ENCODE measurements around the gene DFFB.

The DFFB gene

GRCh38 chr1:3891329-3891865 lies 34.1 kb downstream of the DFFB start:
- TF ChIP-seq ZNF274 (IDR thresholded peaks at IDR 0.05; ENCODE audit: low read depth, low read length), result no peak
- H3K4me3 ChIP-seq (ENCODE audit: low read length), result no peak overlapping the region

- TF ChIP-seq ZNF274 (IDR thresholded peaks at IDR 0.05; ENCODE audit: low read depth, low read length), result no peak
- no peak overlapping the region for H3K4me3 ChIP-seq (ENCODE audit: low read length)
These were observed 35.5 kb downstream of the DFFB start for GRCh38 chr1:3892748-3893147.

- no peak overlapping the region for H3K4me3 ChIP-seq (ENCODE audit: low read length)
- TF ChIP-seq ZNF274 (IDR thresholded peaks at IDR 0.05; ENCODE audit: low read depth, low read length), result no peak
These were observed 35.9 kb downstream of the DFFB start for GRCh38 chr1:3893190-3893589.

DNA sequence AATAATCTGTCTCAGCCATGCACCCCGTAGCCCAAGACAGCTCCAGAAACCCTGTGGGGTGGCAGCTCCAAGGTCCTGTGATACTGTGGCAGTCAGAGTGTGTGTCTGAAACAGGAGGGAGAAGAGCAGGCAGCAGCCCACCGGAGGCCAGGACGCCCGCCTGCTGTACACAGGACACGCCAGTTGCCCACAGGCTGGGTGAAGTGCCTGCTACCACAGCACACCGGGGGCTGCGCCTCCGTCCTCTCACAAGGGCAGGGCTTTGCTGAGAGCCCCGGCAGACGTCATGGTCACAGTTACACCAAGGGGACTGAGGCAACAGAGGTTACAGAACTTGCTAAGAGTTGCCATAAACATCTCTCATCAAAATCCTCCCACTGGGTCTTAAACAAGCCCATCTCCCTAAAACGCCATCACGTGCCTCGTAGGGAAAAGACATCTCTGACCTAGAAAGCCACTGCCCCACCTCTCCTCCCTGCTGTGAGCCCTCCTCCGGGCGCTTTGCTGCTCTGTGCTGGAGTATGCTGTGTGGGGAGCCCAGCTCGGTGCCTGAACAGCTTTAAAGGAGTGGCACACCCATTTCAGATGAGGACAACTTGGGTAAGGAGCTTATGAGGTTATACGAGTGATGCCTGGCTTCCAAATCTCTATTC lies 37.5 kb downstream of the DFFB start:
- H3K4me3 ChIP-seq (ENCODE audit: low read length), result no peak overlapping the region
- no peak for TF ChIP-seq ZNF274 (IDR thresholded peaks at IDR 0.05; ENCODE audit: low read depth, low read length)

DNA sequence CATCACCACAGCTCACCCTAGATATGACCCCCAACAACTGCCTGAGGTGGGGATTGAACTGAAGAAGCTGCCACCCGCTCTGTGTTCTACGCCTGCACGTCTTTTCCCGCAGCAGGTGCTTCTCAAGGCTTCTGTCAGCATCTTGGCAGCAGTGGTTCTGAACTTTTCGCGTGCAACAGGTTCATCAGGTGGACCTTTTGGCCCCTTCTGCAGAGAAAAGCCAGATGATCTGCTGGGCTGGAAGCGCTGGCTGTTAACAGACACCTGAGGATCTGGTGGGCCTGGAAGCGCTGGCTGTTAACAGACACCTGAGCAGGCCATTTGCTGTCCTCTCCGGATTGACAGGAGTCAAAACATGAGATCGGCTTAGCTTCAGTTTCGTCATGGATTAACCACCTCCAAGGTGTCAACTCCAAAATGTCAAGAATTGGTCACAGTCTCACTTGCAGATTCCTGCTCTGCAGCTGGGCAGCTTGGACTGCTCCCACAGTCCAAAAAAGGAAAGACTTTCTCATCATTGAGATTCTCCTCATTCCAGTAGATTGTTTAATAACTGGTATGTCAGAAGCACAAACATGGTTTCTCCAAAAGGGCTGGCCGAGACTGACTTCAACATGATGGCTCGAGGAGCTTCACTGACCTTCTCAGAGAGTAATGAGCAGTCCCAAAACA lies 38.1 kb downstream of the DFFB start:
- H3K4me3 ChIP-seq (ENCODE audit: low read length), result no peak overlapping the region
- TF ChIP-seq ZNF274 (IDR thresholded peaks at IDR 0.05; ENCODE audit: low read depth, low read length), result no peak

DNA sequence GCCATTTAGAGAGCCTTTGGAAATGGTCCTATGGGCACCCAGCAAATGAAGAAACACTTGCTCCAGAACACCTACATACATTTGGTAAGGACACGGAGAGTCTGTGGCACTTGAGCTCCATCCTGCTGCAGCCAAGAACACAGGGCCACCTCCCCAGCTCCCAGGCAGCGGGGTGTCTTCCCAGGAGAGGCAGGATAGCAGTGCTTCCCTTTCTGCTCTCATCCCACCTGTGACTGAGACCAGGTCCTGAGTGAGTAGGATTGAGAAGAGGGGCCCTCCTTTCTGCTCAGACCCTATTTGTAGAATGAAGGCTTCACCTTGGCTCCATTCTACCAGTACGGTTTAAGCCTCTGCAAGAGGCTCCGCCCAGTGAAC lies 38.7 kb downstream of the DFFB start:
- no peak overlapping the region for H3K4me3 ChIP-seq (ENCODE audit: low read length)
- no peak for TF ChIP-seq ZNF274 (IDR thresholded peaks at IDR 0.05; ENCODE audit: low read depth, low read length)

- no peak overlapping the region for H3K4me3 ChIP-seq (ENCODE audit: low read length)
- TF ChIP-seq ZNF274 (IDR thresholded peaks at IDR 0.05; ENCODE audit: low read depth, low read length), result no peak
These were observed 39.2 kb downstream of the DFFB start for GRCh38 chr1:3896396-3897000.

DNA sequence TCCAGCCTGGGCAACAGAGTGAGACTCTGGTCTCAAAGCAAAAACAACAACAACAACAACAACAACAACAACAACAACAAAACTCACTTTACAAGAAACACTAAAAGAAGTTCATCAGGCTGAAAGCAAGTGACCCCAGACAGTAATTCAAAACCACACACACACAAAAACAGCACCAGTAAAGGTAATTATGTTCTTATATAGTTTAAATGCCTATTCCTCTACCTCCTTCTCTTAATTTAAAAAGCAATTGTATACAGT lies 41.1 kb downstream of the DFFB start:
- H3K4me3 ChIP-seq (ENCODE audit: low read length), result no peak overlapping the region
- no peak for TF ChIP-seq ZNF274 (IDR thresholded peaks at IDR 0.05; ENCODE audit: low read depth, low read length)

GRCh38 chr1:3898994-3899753 lies 41.9 kb downstream of the DFFB start:
- peak overlapping the region; percentile 85 for H3K4me3 ChIP-seq (ENCODE audit: low read length)
- no peak for TF ChIP-seq ZNF274 (IDR thresholded peaks at IDR 0.05; ENCODE audit: low read depth, low read length)

DNA sequence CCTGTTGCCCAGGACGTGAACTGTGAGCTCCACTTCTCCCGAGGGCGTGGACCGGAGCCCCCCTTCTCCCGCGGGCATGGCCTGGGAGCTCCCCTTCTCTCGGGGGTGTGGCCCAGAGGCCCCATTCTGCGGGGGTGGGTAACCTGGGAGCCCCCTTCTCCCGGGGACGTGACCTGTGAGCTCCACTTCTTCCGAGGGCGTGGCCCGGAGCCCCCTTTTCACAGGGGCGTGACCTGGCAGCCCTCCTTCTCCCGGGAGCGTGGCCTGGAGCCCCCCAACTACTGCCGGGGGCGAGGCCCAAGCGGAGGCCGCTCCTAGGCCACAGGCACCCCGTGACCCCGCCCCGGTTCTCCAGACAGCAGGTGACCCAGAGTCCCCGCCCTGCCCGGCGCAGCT lies 42.5 kb downstream of the DFFB start:
- peak overlapping the region; percentile 85 for H3K4me3 ChIP-seq (ENCODE audit: low read length)
- TF ChIP-seq ZNF274 (IDR thresholded peaks at IDR 0.05; ENCODE audit: low read depth, low read length), result no peak

- peak within 1 kb of the TSS; percentile 85 for H3K4me3 ChIP-seq (ENCODE audit: low read length)
- TF ChIP-seq ZNF274 (IDR thresholded peaks at IDR 0.05; ENCODE audit: low read depth, low read length), result no peak
These were observed 43.1 kb downstream of the DFFB start, which contains the start of gene C1orf174 for GRCh38 chr1:3900150-3900968. Gene C1orf174 (minus strand): TSS chr1:3900272. CDS start chr1:3900186, 86 bp downstream.

GRCh38 chr1:3900969-3901529 lies 43.8 kb downstream of the DFFB start:
- TF ChIP-seq ZNF274 (IDR thresholded peaks at IDR 0.05; ENCODE audit: low read depth, low read length), result no peak
- H3K4me3 ChIP-seq (ENCODE audit: low read length), result peak overlapping the region; percentile 85

GRCh38 chr1:3902111-3902511 lies 44.8 kb downstream of the DFFB start:
- TF ChIP-seq ZNF274 (IDR thresholded peaks at IDR 0.05; ENCODE audit: low read depth, low read length), result no peak
- H3K4me3 ChIP-seq (ENCODE audit: low read length), result no peak overlapping the region
